SHP77 treated with DMSO at 0.1 percent for 48 hours (cell line): Measurements from ENCODE around the gene CCDC14.
"Not testable (repeated sequence)": the region's sequence is repeated elsewhere in the genome, so short reads cannot be mapped to it uniquely, and the experiment has no call there.

ENCODE experiments used
- DNase-seq: peaks from one replicate; lab custom pipeline; 2025; lab: John Stamatoyannopoulos, UW

CCDC14 gene

GRCh38 chr3:123960781-123961507, at the start of gene CCDC14:
Gene CCDC14, minus strand, starts transcription at chr3:123961229. Its CDS starts 56 bp downstream, at chr3:123961173.
- DNase-seq, result peak; percentile 91

- not testable (repeated sequence) for DNase-seq
Measured at GRCh38 chr3:124008321-124008720, 47.3 kb upstream of the CCDC14 start.

DNA sequence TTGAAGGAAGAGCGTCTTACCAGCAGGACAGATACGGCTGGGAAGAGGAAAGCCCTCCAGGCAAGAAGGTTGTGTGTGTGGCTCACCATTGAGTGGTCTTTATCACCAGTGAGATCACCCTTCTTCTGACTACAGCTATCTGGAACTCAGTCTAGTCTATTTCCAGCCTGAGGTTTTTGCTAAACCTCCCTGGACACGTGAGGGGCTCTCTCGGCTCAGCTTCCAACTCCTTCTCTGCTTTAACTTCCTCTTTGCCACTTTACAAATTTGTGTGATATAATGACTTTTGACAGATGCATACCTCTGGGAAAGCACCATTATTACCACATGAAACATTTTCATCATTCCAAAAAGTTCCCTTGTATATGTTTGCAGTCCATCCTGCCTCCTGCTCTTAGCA, 46.2 kb upstream of the CCDC14 start:
- DNase-seq, result no peak

DNA sequence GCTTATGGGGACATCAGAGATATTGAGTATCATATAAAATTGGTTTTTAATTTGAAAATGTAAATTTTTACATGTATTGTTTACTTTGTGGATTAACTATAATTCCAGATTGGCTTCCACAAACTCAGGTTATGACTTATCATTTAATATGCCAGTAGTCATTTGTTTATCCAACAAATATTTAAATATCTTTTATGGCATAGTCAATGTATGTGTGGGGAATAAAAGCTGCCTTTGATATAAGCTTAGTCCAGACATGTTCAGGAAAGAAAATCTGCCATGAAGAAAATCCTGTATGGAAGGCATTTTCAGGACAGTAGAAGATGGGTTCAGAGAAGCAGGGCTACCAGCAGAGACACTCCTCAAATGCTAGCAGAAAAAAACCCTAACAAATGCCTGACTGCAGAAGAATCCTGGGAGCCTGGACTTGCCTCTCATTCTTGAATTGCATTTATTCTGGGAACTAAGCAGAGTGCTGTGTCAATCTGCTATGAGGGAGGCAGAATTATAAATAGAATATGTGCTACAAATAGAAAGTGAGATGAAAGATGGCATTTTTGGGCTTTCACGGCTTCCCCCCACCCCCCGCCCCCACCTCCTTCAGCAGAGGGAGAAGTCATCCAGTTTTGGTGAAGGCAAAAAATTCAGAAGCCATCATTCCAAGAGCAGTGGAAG, 41.5 kb upstream of the CCDC14 start:
- not testable (repeated sequence) for DNase-seq

- DNase-seq, result not testable (repeated sequence)
Measured at GRCh38 chr3:124001366-124001765, 40.3 kb upstream of the CCDC14 start.

GRCh38 chr3:123997543-123997942, 36.5 kb upstream of the CCDC14 start:
- DNase-seq, result no peak

- DNase-seq, result no peak
Measured at GRCh38 chr3:123993818-123994217, 32.8 kb upstream of the CCDC14 start.

- DNase-seq, result not testable (repeated sequence)
Measured at GRCh38 chr3:123991730-123992588, 30.9 kb upstream of the CCDC14 start, which contains the start of gene ROPN1. Gene ROPN1, minus strand, starts transcription at chr3:123992124. Its CDS starts 11,643 bp downstream, at chr3:123980481.

DNA sequence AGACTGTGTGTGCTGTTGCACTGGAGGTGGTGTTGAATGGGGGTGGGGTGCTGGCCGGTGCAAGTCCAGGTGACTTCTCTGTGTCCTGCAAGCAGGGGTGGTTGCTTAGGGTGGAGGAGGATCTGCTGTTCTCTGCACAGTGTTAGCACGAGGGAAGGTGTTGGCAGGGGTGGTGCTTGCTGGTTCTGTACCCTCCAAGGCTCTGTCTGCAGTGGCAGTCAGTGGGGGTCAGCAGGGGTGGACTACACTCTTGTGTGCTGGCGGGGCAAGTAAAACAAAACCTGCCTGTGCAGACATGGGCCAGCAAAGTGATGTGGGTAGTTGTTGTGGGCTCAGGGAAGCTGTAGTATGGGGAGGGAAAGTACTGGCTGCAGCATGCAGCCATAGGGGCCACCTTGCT, 25.4 kb upstream of the CCDC14 start:
- no peak for DNase-seq

DNA sequence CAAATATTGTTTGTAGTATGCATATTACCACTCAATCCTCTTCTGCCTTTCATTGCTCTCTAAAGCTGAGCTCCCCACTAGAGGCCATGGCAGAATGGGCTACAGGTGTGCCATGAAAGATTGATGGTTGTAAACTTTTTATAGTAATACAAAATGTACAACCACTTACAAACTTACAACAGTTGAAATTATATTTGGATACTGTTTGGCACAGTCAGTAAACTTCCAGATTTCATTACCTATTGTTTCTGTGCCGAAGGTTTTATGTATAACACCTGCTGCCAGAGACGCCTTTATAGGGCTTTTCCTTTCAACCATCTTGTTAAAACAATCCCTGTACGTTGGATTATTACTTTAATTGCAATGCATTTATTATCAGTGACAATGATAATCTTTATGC, 23.9 kb upstream of the CCDC14 start:
- no peak for DNase-seq

DNA sequence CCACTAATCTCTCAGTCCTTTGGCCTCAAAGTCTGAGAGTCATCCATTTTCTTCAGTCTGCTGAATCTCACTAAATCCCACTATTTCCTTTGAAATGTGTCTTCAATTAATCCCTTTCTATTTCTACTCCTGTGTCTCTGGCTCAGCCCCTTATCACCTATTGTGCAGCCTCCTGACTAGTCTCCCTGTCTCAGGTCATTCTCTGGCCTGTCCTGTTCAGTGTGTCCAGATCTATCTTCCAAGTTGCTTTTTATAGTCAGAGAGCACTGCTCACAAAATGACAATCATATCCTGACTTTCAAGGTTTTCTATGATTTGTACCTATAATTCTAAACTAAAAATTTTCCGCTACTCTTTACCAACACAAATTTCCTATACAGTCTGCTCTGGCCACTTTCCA, 23.3 kb upstream of the CCDC14 start:
- no peak for DNase-seq

GRCh38 chr3:123981317-123981716, 20.3 kb upstream of the CCDC14 start:
- not testable (repeated sequence) for DNase-seq

GRCh38 chr3:123980539-123980938, 19.5 kb upstream of the CCDC14 start:
- no peak for DNase-seq

GRCh38 chr3:123979525-123980501, 18.8 kb upstream of the CCDC14 start:
- DNase-seq, result peak; percentile 24

GRCh38 chr3:123976904-123977303, 15.9 kb upstream of the CCDC14 start:
- DNase-seq, result not testable (repeated sequence)

DNA sequence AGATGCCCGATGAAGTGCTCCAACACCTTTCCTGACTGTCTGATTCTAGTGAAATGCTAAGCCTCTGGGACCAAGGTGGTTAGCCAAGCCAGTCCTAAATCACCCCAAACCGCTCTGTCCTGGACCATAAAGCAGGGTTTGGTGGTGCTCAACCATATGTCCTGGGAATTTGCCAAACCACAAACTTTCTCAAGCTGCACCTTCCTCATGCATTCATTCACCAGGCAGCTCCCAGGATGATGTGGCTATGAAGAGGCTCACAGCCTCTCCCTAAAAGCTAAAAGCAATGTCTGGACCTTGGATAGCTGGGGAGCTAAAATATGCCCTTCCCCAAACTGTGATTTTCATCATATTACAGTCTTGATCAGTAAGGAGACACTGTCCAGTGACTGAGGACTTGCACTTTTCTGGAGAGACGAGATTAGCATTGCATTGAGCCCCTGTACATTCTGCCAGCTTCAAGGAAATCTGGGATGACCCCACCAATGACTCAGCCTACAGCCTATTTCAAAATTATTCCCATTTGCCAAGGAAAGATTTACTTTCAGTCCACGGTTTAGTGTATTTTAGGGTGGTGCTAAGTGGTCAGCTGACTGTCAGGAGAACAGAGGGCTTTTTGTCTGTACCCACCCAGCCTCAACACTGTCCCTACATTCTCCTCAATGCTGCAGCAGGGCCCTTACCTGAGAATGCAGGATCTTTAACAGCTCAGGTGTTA, 15.3 kb upstream of the CCDC14 start:
- DNase-seq, result not testable (repeated sequence)

DNA sequence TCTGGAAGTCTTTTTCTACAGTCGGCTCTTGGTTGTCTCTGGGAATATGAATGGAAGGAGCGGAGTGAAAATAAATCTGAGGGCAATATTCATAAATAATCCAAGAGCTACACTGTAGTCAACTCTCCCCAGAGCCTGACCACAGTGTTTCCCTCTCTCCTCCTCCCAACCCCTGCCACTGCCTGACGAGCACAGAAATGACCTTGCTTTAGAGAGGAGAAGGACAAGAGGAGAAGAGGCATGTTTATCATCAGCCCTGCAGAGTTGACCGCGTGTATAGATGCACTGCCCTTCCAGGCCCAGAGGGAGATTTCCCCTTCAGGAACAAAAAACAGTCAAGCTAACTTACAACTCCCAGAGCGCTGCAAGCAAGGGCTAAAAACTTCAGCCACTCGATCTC, 14.0 kb upstream of the CCDC14 start:
- not testable (repeated sequence) for DNase-seq

GRCh38 chr3:123971406-123971805, 10.4 kb upstream of the CCDC14 start:
- DNase-seq, result no peak

DNA sequence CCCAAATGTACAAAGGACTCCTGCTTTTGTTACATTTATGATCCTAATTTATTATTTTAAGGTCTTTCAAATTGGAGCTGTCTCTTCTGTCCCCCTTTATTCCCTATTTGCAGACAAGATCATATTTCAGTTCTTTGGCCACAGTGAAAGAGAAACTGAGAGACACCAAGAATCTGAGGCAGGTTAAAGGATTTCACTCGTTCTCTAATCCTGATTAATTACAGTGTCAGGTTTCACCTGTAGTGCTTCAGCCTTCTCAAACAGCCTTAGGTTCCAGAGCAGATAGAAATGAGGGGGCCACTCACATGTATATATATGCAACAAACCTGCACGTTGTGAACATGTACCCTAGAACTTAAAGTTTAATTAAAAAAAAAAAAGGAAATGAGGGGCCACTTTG, 6.2 kb upstream of the CCDC14 start:
- not testable (repeated sequence) for DNase-seq

- not testable (repeated sequence) for DNase-seq
Measured at GRCh38 chr3:123966799-123967198, 5.8 kb upstream of the CCDC14 start.
